ENCODE data around the gene SEC22C.

Gene SEC22C

DNA sequence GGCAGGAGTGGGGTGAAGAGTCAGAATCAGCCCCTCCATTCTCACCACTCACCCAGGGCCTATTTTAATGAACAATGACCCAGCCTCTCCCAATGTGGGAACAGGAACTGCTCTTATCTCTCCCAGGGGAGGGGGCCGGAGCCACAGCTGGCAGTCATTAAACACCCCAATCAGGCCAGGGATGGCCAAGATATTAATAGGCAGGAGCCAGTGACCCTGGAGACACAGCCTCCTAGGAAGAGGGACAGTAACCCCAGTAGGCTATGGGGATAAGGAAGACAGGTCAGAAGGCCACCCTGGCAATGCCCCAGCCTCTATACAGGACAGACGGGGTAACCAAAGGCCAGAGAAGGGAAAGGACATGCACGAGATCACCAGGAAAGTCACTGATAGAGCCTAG lies 40.7 kb downstream of the SEC22C start:
- Histone ChIP-seq H4K8ac (ENCODE audit: low read depth, low read length) (no peak overlapping the region), H3K9ac (ENCODE audit: low read length) (no peak overlapping the region), H3K79me2 (ENCODE audit: control insufficient read depth, insufficient read depth, low read length, poor library complexity) (no peaks in the 10 kb centered on the region), H3K27ac (ENCODE audit: low read depth, low read length) (no peak overlapping the region), H3K23ac (ENCODE audit: low read length) (no peak overlapping the region), H3K14ac (ENCODE audit: low read length) (no peak overlapping the region), H3K4ac (ENCODE audit: low read depth, low read length) (no peak overlapping the region), H3K79me1 (ENCODE audit: low read length) (no peaks in the 10 kb centered on the region), H2BK120ac (ENCODE audit: insufficient read depth, low read length, poor library complexity) (no peak overlapping the region), H2AFZ (ENCODE audit: insufficient read depth, low read length, poor library complexity) (no peak overlapping the region), H3K27me3 (ENCODE audit: insufficient read depth, low read length) (no peaks in the 10 kb centered on the region), H2BK5ac (ENCODE audit: low read depth, low read length, poor library complexity) (no peak overlapping the region), H3K4me1 (ENCODE audit: control insufficient read depth in 1 of 2, insufficient read depth in 2 of 2, low read length in 2 of 2) (peaks cover 4 to 5% of the 10 kb centered on the region in 2 experiments), H4K12ac (ENCODE audit: low read depth, low read length) (no peak overlapping the region), H3K9me3 (ENCODE audit: insufficient read depth, low read depth, low read length) (no peaks in the 10 kb centered on the region), H4K91ac (ENCODE audit: low read depth, low read length) (no peak overlapping the region), H3K36me3 (ENCODE audit: control insufficient read depth in 1 of 2, insufficient read depth in 2 of 2, low read length in 2 of 2) (no peaks in the 10 kb centered on the region), H2BK12ac (ENCODE audit: low read length) (no peak overlapping the region), H3K4me3 (ENCODE audit: low read depth, low read length) (no peak overlapping the region), H3K18ac (ENCODE audit: low read length) (no peak overlapping the region), H3K4me2 (ENCODE audit: low read length) (no peak overlapping the region), H2AK5ac (ENCODE audit: low read length) (no peak overlapping the region)
- no CpG with 5 or more reads among the region's 3 CpGs for WGBS (ENCODE audit: extremely low coverage, insufficient coverage, insufficient read length)
- no peak for DNase-seq

DNA sequence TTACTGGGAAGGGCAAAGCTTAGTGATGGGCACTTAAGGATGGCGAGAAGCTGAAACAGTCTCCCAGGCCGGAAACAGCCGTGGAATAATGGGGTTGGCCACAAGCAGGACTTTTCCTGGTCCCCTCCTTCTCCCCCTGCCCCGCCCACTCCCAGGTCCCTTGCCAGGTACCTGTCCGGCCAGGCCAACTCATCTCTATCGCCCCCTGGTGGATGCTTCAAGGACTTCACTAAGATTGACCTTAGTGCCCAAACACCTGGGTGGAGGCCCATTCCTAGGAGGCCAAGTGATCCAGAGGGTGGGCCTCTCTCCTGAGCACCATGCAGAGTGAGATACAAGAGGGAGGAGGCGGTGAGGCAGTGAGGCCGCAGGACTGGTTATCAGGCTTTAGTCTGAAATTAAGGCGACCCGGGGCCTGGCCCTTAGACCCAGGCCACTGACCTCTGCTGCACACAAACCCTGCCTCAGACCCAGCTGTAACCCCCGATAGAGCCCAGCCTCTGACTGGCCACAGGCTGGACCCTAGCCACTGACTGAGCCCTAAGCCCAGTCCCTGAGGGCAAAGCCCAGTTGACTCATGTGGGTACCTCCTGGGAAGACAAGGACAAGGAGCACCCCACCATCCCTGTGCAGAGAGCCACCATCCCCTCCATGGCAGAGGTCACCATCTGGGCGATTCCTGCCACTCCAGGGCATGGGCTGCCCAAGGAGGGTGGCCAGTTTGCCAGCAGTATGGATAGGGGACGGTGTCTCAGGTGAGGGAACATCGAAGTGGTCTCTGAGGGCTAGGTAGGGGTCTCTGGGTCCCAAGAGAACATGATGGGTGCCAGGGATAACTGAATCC lies 41.7 kb downstream of the SEC22C start:
- no peak overlapping the region for H3K23ac ChIP-seq (ENCODE audit: low read length)
- no peaks in the 10 kb centered on the region for H3K27me3 ChIP-seq (ENCODE audit: insufficient read depth, low read length)
- no peak overlapping the region for H4K12ac ChIP-seq (ENCODE audit: low read depth, low read length)
- H3K18ac ChIP-seq (ENCODE audit: low read length), result no peak overlapping the region
- no peak overlapping the region for H3K4ac ChIP-seq (ENCODE audit: low read depth, low read length)
- H2BK5ac ChIP-seq (ENCODE audit: low read depth, low read length, poor library complexity), result no peak overlapping the region
- H2AK5ac ChIP-seq (ENCODE audit: low read length), result no peak overlapping the region
- no peaks in the 10 kb centered on the region for H3K79me2 ChIP-seq (ENCODE audit: control insufficient read depth, insufficient read depth, low read length, poor library complexity)
- no CpG with 5 or more reads among the region's 14 CpGs for WGBS (ENCODE audit: extremely low coverage, insufficient coverage, insufficient read length)
- no peak overlapping the region for H3K9ac ChIP-seq (ENCODE audit: low read length)
- no peak overlapping the region for H2BK120ac ChIP-seq (ENCODE audit: insufficient read depth, low read length, poor library complexity)
- no peak overlapping the region for H2AFZ ChIP-seq (ENCODE audit: insufficient read depth, low read length, poor library complexity)
- H3K27ac ChIP-seq (ENCODE audit: low read depth, low read length), result no peak overlapping the region
- H3K4me1 ChIP-seq (ENCODE audit: control insufficient read depth in 1 of 2, insufficient read depth in 2 of 2, low read length in 2 of 2), result peaks cover 2 to 4% of the 10 kb centered on the region in 2 experiments
- no peak overlapping the region for H3K14ac ChIP-seq (ENCODE audit: low read length)
- H4K91ac ChIP-seq (ENCODE audit: low read depth, low read length), result no peak overlapping the region
- no peak overlapping the region for H3K4me3 ChIP-seq (ENCODE audit: low read depth, low read length)
- no peak overlapping the region for H4K8ac ChIP-seq (ENCODE audit: low read depth, low read length)
- H3K9me3 ChIP-seq (ENCODE audit: insufficient read depth, low read depth, low read length), result no peaks in the 10 kb centered on the region
- H3K79me1 ChIP-seq (ENCODE audit: low read length), result no peaks in the 10 kb centered on the region
- peak; percentile 57 to 83 for DNase-seq
- no peaks in the 10 kb centered on the region for H3K36me3 ChIP-seq (ENCODE audit: control insufficient read depth in 1 of 2, insufficient read depth in 2 of 2, low read length in 2 of 2)
- no peak overlapping the region for H3K4me2 ChIP-seq (ENCODE audit: low read length)
- H2BK12ac ChIP-seq (ENCODE audit: low read length), result no peak overlapping the region

DNA sequence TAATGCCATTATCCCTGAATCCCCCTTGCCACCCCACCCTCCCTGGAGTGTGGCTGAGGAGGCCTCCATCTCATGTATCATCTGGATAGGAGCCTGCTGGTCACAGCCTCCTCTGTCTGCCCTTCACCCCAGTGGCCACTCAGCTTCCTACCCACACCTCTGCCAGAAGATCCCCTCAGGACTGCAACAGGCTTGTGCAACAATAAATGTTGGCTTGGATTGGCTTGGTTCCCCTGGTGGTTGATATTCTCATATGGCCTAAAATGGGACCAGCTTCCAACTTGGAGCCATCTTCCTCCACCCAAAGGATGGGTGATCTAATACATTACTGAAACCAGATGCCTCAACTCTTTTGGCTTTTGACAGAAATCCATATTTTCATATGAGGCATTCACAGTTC lies 44.4 kb downstream of the SEC22C start:
- Histone ChIP-seq H3K79me1 (ENCODE audit: low read length) (no peaks in the 10 kb centered on the region), H2AFZ (ENCODE audit: insufficient read depth, low read length, poor library complexity) (no peak overlapping the region), H3K4me2 (ENCODE audit: low read length) (no peak overlapping the region), H3K27me3 (ENCODE audit: insufficient read depth, low read length) (no peaks in the 10 kb centered on the region), H3K9me3 (ENCODE audit: insufficient read depth, low read depth, low read length) (no peaks in the 10 kb centered on the region), H3K4me1 (ENCODE audit: control insufficient read depth in 1 of 2, insufficient read depth in 2 of 2, low read length in 2 of 2) (peaks cover 13 to 14% of the 10 kb centered on the region in 2 experiments), H3K9ac (ENCODE audit: low read length) (no peak overlapping the region), H4K91ac (ENCODE audit: low read depth, low read length) (no peak overlapping the region), H3K23ac (ENCODE audit: low read length) (no peak overlapping the region), H2BK5ac (ENCODE audit: low read depth, low read length, poor library complexity) (no peak overlapping the region), H3K18ac (ENCODE audit: low read length) (no peak overlapping the region), H2BK12ac (ENCODE audit: low read length) (no peak overlapping the region), H3K4ac (ENCODE audit: low read depth, low read length) (no peak overlapping the region), H4K8ac (ENCODE audit: low read depth, low read length) (no peak overlapping the region), H3K4me3 (ENCODE audit: low read depth, low read length) (no peak overlapping the region), H2AK5ac (ENCODE audit: low read length) (no peak overlapping the region), H2BK120ac (ENCODE audit: insufficient read depth, low read length, poor library complexity) (no peak overlapping the region), H4K12ac (ENCODE audit: low read depth, low read length) (no peak overlapping the region), H3K14ac (ENCODE audit: low read length) (no peak overlapping the region), H3K36me3 (ENCODE audit: control insufficient read depth in 1 of 2, insufficient read depth in 2 of 2, low read length in 2 of 2) (no peaks in the 10 kb centered on the region), H3K79me2 (ENCODE audit: control insufficient read depth, insufficient read depth, low read length, poor library complexity) (no peaks in the 10 kb centered on the region), H3K27ac (ENCODE audit: low read depth, low read length) (no peak overlapping the region)
- DNase-seq, result no peak

DNA sequence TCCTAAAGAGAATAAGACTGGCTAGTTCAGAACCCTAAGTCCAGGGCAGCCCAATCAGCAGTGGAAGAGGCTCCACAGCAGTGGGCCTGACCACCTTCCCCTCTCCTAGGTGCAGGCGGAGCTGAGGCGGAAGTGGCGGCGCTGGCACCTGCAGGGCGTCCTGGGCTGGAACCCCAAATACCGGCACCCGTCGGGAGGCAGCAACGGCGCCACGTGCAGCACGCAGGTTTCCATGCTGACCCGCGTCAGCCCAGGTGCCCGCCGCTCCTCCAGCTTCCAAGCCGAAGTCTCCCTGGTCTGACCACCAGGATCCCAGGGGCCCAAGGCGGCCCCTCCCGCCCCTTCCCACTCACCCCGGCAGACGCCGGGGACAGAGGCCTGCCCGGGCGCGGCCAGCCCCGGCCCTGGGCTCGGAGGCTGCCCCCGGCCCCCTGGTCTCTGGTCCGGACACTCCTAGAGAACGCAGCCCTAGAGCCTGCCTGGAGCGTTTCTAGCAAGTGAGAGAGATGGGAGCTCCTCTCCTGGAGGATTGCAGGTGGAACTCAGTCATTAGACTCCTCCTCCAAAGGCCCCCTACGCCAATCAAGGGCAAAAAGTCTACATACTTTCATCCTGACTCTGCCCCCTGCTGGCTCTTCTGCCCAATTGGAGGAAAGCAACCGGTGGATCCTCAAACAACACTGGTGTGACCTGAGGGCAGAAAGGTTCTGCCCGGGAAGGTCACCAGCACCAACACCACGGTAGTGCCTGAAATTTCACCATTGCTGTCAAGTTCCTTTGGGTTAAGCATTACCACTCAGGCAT lies 45.6 kb downstream of the SEC22C start:
- Histone ChIP-seq H2BK5ac (ENCODE audit: low read depth, low read length, poor library complexity) (no peak overlapping the region), H3K36me3 (ENCODE audit: control insufficient read depth in 1 of 2, insufficient read depth in 2 of 2, low read length in 2 of 2) (no peaks in the 10 kb centered on the region), H4K12ac (ENCODE audit: low read depth, low read length) (no peak overlapping the region), H4K8ac (ENCODE audit: low read depth, low read length) (no peak overlapping the region), H4K91ac (ENCODE audit: low read depth, low read length) (no peak overlapping the region), H3K4me1 (ENCODE audit: control insufficient read depth in 1 of 2, insufficient read depth in 2 of 2, low read length in 2 of 2) (peaks cover 14% of the 10 kb centered on the region in 2 experiments), H2AFZ (ENCODE audit: insufficient read depth, low read length, poor library complexity) (no peak overlapping the region), H3K4me3 (ENCODE audit: low read depth, low read length) (no peak overlapping the region), H2BK12ac (ENCODE audit: low read length) (no peak overlapping the region), H3K27ac (ENCODE audit: low read depth, low read length) (no peak overlapping the region), H2BK120ac (ENCODE audit: insufficient read depth, low read length, poor library complexity) (no peak overlapping the region), H3K18ac (ENCODE audit: low read length) (no peak overlapping the region), H3K23ac (ENCODE audit: low read length) (no peak overlapping the region), H3K9ac (ENCODE audit: low read length) (no peak overlapping the region), H3K9me3 (ENCODE audit: insufficient read depth, low read depth, low read length) (no peaks in the 10 kb centered on the region), H3K27me3 (ENCODE audit: insufficient read depth, low read length) (no peaks in the 10 kb centered on the region), H3K4ac (ENCODE audit: low read depth, low read length) (no peak overlapping the region), H3K79me1 (ENCODE audit: low read length) (no peaks in the 10 kb centered on the region), H3K4me2 (ENCODE audit: low read length) (no peak overlapping the region), H3K79me2 (ENCODE audit: control insufficient read depth, insufficient read depth, low read length, poor library complexity) (no peaks in the 10 kb centered on the region), H2AK5ac (ENCODE audit: low read length) (no peak overlapping the region), H3K14ac (ENCODE audit: low read length) (no peak overlapping the region)
- DNase-seq, result peak; percentile 37 to 65
- WGBS (ENCODE audit: extremely low coverage, insufficient coverage, insufficient read length), result no CpG with 5 or more reads among the region's 35 CpGs

Data from trophoblast cell (in vitro differentiated cells and primary cell).